GM13977 (cell line): ENCODE data around the gene FHL1.

Experiments used
- DNase-seq: peaks from one replicate; pipeline ENCODE4 v3.0.0; 2012; ENCODE audit warnings: low spot score
- in situ Hi-C: fragments of 300-500 bp; cut with MboI; formaldehyde crosslinking; loops from one replicate; pipeline ENCODE4 v1.12.0; 2022; ENCODE audit warnings: low sequenced_read_pairs, low pct_unique_long_range_greater_than_20kb, mixed read lengths, inconsistent platforms; ENCODE audit not compliant: unreplicated experiment
- TF ChIP-seq, protein P1 (sequence below): IDR thresholded peaks from 2 replicates; pipeline ENCODE4 v1.5.1; 2012; ENCODE audit warnings: mild to moderate bottlenecking, control low read depth; ENCODE audit not compliant: insufficient read depth; ENCODE audit errors: extremely low read depth, missing control alignments

Gene FHL1

DNA sequence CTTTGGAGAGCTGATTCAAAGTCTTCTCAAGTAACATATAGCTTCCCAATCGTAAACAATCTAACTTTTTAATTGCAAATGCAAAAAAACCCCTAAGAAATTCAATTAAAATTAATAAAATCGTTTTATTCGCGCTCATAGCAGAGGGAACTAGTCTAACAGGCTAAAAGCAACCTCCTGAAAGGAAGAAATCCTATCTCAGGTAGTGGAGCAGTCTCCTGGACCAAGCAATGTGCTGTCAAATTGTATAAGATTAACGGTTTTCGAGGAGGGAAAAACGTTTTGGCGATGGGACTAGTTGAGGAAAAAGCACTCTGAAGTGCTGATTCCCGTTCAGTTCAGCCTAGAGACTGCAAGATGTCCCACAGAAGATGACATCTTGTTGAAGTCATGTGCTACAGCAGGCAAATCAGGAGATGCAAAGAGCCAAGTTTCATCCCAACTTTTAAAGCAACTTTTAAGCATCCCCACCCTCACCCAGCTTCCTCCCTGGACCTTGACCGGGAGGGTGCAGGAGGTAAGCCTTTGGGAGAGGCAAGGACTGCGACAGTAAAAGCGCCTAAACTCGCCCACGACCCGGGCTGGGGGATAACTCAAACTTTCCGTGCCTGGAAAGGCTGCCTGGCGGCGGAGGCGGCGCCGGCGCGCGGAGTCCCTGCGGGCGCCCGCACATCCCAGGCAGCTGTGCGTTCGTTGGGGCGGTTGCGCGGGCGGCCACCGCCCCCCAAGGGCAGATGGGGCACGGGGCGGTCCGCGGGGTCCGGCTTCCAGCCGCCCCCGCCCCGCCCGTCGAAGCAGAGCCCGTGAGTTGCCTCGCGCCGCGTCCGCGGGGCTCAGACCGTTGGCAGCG is 103.1 kb downstream of the FHL1 start:
- TF ChIP-seq, protein P1, sequence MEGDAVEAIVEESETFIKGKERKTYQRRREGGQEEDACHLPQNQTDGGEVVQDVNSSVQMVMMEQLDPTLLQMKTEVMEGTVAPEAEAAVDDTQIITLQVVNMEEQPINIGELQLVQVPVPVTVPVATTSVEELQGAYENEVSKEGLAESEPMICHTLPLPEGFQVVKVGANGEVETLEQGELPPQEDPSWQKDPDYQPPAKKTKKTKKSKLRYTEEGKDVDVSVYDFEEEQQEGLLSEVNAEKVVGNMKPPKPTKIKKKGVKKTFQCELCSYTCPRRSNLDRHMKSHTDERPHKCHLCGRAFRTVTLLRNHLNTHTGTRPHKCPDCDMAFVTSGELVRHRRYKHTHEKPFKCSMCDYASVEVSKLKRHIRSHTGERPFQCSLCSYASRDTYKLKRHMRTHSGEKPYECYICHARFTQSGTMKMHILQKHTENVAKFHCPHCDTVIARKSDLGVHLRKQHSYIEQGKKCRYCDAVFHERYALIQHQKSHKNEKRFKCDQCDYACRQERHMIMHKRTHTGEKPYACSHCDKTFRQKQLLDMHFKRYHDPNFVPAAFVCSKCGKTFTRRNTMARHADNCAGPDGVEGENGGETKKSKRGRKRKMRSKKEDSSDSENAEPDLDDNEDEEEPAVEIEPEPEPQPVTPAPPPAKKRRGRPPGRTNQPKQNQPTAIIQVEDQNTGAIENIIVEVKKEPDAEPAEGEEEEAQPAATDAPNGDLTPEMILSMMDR: no peak
- in situ Hi-C loops: loop anchor here (25.0 kb wide), 1 partner anchor 213 kb away; no protein-coding TSS in a partner anchor
- peak; percentile 51 for DNase-seq

DNA sequence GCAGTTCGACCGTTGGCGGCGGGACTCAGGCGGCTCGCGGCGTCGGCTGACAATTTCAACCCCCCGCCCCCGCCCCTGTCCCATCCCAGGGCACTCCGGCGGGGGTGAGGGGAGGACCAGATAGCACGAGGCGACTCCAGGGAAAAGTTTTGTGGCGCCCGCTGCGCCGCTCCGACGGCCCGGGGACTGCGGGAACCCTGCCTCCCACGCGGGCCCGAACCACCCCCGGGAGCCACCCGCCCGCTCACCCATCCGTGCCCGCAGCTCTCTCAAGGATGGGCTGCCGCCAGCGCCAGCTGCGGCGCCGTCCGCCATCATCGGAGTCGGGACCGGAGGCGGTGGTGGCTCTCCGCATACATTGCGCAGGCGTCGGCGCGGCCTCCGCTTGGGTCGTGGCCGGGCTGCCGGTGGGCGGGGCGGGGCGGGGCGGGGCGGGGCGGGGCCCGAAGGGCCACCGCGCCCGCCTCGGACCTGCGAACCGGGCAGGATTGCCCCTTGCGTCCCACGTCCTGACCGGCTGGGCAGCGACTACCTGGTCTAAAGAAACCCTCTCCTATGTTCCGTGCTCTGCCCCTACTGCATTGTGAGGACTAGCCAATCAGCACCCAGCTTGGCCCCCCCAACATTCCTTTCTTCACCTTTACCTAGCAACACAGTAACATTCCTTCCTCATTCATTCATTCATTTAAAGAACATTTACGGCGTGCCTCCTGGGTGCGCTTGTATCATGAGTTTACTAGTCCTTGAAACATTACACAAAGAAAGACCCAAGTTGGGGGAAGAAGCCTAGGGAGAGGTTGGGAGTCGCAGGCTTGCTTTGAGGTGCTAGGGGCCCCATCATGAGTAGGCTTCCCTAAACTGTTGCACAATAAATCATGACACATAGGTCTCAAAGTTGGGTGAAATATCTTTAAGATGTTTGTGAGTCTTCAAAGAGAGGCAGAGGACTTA is 104.0 kb downstream of the FHL1 start, which contains the start of gene MAP7D3:
Gene MAP7D3, minus strand, starts transcription at position 360 of the 951 bp plus-strand sequence. Its CDS starts 42 bp downstream, at position 318.
- TF ChIP-seq, protein P1: no peak
- DNase-seq: peak; percentile 88
- in situ Hi-C loops: loop anchor here (25.0 kb wide), 1 partner anchor 214 kb away; no protein-coding TSS in a partner anchor

DNA sequence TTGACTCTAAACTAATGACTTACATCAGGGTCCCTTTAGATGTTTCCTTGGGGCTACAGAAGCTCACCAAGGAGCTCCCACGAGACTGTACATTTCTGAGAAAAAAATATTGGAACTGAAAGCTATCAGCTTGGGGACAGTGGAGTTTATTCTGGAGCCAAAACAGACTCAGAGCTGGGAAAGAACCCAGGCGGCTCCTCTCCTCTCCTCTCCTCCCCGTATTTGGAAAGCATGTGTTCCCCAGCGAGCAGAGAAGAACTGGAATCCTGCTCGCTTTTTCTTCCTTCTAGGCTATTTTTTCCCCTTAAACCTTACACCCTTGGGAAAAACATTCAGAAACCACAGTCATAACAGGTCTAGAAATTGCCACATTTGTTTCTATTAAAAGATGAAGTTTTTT is 108.2 kb downstream of the FHL1 start:
- TF ChIP-seq, protein P1: no peak
- in situ Hi-C loops: loop anchor here (25.0 kb wide), 1 partner anchor 218 kb away; no protein-coding TSS in a partner anchor
- no peak for DNase-seq

DNA sequence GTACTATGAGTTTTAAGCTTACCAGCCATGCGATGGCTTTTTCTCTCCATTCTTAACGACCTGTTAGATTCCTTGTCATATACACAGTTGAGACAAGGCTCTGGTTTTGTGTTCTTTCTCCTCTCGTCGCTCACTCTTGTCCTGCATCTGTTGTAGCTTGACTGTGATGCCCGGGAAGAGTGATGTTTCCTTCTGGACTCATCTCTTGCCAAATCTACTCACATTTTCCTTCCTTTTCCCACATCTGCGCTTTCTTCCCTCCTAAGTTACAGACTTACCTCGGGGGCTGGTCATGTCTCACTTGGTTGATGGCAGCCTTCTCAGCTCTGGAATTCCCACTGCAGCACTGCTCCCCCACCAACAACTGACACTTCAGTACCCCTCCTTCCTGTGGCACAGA is 108.7 kb downstream of the FHL1 start:
- no peak for DNase-seq
- in situ Hi-C loops: loop anchor here (25.0 kb wide), 1 partner anchor 219 kb away; no protein-coding TSS in a partner anchor
- TF ChIP-seq, protein P1: no peak

DNA sequence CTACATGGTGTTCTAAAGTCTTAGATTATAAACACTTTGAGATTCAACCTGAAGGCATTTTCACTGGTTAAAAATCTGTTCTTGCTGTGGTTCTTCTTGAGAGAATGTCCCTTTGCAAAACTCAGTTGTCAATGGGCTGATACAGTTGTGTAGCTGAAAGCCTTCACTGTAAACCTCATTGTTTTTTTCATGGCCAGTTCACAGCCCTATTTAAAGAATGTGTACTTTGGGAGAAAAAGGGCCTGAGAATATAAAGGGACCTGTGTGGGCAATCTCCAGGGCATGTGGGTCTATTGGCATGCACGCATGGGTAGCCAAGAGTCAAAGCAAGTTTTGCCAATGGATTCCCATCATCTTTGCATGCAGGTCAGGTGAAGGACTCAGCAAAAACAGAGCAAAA is 111.6 kb downstream of the FHL1 start:
- in situ Hi-C loops: loop anchor here (25.0 kb wide), 1 partner anchor 222 kb away; no protein-coding TSS in a partner anchor
- TF ChIP-seq, protein P1: no peak
- no peak for DNase-seq

DNA sequence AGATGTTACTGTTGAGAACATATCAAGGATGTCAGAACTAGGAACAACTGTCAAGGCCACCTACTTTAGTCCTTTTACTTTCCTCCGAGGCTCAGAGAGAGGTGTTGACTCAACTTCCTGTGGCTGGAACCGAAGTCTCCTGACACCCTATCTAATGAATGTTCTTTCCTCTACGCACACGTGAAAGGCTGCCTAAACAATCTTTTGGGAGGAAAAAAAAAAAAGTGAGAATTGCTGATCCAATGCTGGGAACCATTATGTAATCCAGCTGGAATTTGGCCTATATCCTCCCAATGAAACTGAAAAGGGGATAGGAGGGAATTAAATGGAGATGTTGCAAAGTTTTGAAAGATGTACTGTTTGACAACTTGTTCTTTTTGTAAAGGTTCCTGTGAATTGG is 112.2 kb downstream of the FHL1 start:
- TF ChIP-seq, protein P1: no peak
- DNase-seq: no peak
- in situ Hi-C loops: loop anchor here (25.0 kb wide), 1 partner anchor 222 kb away; no protein-coding TSS in a partner anchor
